ENCODE measurements around the gene KDM4B.

- TF ChIP-seq CTCF (IDR thresholded peaks at IDR 0.05) (no peak), POLR2A (IDR thresholded peaks at IDR 0.05) (no peak)
Observed at GRCh38 chr19:5128251-5128935, 159.5 kb downstream of the KDM4B start.

Measured in Peyer's patch (tissue), 4 donors.